Duodenal mucosa (tissue), 2 donors: ENCODE results near the gene LYPD3.
"Not testable (repeated sequence)": the region's sequence is repeated elsewhere in the genome, so short reads cannot be mapped to it uniquely, and the experiment has no call there.

Experiments used
- H3K27ac ChIP-seq: one replicate; pipeline ENCODE4 v1.7.0; 2013; ENCODE audit warnings: low read depth, low read length
- H3K27me3 ChIP-seq, 2 donors: one replicate each; pipeline ENCODE4 v1.7.0; 2013; ENCODE audit warnings: low read length in 2 of 2, control low read depth in 1 of 2; ENCODE audit not compliant: insufficient read depth in 2 of 2, control insufficient read depth in 1 of 2
- H3K36me3 ChIP-seq, 2 donors: one replicate each; pipeline ENCODE4 v1.7.0; 2013; ENCODE audit warnings: low read length in 2 of 2, control low read depth in 1 of 2; ENCODE audit not compliant: insufficient read depth in 2 of 2, control insufficient read depth in 1 of 2
- H3K4me1 ChIP-seq, 2 donors: one replicate each; pipeline ENCODE4 v1.7.0; 2013; ENCODE audit warnings: low read length in 2 of 2, control low read depth in 1 of 2; ENCODE audit not compliant: insufficient read depth in 2 of 2, control insufficient read depth in 1 of 2
- H3K4me3 ChIP-seq, 2 donors: one replicate each; pipeline ENCODE4 v1.7.0; 2013; ENCODE audit warnings: low read length in 2 of 2, low read depth in 1 of 2
- H3K9ac ChIP-seq, 2 donors: one replicate each; pipeline ENCODE4 v1.7.0; 2013; ENCODE audit warnings: low read length in 2 of 2, low read depth in 1 of 2
- H3K9me3 ChIP-seq, 2 donors: one replicate each; pipeline ENCODE4 v1.7.0; 2013; ENCODE audit warnings: low read length in 2 of 2, control low read depth in 1 of 2; ENCODE audit not compliant: control insufficient read depth in 1 of 2

LYPD3 gene

DNA sequence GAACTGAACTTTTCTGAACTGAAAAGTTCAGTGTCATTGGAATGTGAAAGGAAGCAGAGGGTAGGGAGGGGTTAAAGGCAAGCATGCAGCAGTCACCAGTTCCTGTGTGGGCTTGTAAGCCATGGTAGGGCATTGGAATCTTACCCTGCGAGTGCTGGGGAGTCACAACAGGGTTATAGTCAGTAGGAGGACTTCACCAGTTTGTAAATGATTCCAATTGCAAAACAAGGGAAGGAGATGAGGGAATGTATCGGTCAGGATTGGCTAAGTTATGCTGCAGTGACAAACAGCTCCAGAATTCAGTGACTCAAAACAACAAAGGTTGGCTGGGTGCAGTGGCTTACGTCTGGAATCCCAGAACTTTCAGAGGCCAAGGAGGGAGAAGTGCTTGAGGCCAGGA, 12.8 kb downstream of the LYPD3 start:
- Histone ChIP-seq H3K4me3 (no peak overlapping the region), H3K27me3 (no peaks in the 10 kb centered on the region), H3K27ac (no peak overlapping the region), H3K9me3 (peaks cover 3 to 4% of the 10 kb centered on the region in 2 donors), H3K9ac (no peak overlapping the region), H3K36me3 (no peaks in the 10 kb centered on the region), H3K4me1 (peaks cover 0 to 10% of the 10 kb centered on the region in 2 donors)

DNA sequence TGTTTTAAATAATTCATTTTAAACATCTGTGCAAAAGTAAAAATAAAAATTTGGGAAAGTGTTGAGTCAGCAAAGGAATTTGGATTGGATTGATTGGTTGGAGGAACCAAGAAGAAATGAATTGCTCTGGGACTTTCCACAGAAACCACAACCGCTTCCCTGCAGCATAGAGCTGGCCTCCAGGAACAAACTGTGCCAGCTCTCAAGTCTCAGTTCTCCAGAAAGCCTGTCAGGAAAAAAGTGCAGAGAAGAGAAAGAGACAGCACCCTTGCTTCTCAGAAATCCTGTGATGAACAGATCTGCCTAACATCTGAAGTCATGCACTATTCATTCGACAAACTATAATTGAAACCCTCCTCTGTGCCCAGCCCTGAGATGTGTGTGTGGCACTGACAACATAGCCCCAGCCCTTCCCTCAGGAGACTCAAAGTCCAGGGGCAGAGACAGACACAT, 14.8 kb downstream of the LYPD3 start:
- H3K36me3 ChIP-seq: no peaks in the 10 kb centered on the region
- H3K9me3 ChIP-seq: peaks cover 3 to 4% of the 10 kb centered on the region in 2 donors
- no peaks in the 10 kb centered on the region for H3K27me3 ChIP-seq
- H3K9ac ChIP-seq: no peak overlapping the region
- H3K4me3 ChIP-seq: no peak overlapping the region
- H3K27ac ChIP-seq: no peak overlapping the region
- peaks cover 0 to 7% of the 10 kb centered on the region in 2 donors for H3K4me1 ChIP-seq

DNA sequence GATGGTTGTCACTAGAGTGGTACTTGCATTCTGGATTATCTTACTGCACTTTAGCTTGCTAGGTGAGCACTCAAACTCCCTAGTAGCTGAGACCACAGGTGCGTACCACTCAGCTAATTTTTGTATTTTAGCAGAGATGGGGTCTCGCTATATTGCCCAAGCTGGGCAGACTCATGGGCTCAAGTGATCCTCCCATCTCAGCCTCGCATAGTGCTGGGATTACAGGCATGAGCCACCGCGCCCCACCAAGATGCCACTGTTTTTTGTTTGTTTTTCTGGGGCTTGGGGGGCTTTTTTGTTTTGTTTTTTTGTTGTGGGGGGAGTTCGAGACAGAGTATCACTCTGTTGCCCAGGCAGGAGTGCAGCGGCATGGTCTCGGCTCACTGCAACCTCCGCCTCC, 17.8 kb downstream of the LYPD3 start:
- Histone ChIP-seq H3K9me3 (peaks cover 2 to 3% of the 10 kb centered on the region in 2 donors), H3K36me3 (no peaks in the 10 kb centered on the region), H3K9ac (no peak overlapping the region), H3K27me3 (no peaks in the 10 kb centered on the region), H3K27ac (no peak overlapping the region), H3K4me3 (no peak overlapping the region), H3K4me1 (peaks cover 0 to 4% of the 10 kb centered on the region in 2 donors)

DNA sequence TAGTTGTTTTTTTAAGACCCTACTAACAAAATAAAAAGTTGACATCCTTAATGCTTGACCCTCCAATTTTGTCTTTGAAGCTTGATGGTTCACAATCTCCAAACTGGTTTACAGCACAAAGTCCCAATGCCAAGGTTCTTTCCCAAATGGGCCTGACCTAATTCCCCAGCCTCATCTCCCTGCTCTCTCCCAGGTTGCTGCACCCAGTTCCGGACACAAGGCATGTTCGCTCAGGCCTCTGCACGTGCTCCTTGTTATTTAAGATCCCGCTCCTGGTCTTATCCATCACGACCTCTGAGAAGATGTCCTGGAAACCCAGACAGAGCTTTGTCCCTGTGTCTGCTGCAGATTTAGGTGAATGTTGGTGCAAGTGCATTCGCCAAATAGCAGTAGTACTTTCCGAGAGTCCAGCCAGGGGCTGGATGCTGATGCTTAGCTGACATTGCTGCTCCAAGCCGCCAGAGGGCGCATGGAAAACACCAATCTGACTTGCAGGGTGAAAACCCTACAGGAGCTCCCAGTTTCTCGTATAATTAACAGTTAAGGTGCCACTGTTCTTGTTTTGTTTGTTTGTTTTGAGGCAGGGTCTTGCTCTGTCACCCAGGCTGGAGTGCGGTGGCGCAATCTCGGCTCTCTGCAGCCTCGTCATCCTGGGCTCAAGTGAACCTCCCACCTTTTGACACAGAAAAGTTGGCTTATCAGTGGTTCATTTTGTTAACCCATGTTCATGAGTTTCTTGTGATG, 18.5 kb downstream of the LYPD3 start:
- Histone ChIP-seq H3K27me3 (no peaks in the 10 kb centered on the region), H3K4me3 (no peak overlapping the region), H3K9me3 (no peaks in the 10 kb centered on the region), H3K36me3 (no peaks in the 10 kb centered on the region), H3K9ac (no peak overlapping the region), H3K27ac (no peak overlapping the region), H3K4me1 (peaks cover 0 to 4% of the 10 kb centered on the region in 2 donors)

DNA sequence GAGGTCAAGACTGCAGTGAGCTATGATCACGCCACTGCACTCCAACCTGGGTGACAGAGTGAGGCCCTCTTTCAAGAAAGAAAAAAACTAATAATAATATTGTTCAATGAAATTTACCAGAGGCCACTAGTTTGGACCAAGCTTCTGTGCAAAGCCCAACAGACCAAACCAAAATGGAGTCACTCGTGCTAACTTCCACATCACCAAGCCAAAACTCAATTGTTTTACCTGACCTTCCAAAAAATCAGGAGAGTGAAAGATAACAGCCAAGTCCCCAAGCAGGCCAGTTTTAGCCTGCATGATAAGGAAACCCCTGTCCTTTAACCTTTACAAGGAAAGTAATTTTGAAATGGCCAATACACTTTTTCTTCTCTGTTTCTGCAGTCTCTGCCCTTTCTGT, 20.0 kb downstream of the LYPD3 start:
- no peaks in the 10 kb centered on the region for H3K4me1 ChIP-seq

DNA sequence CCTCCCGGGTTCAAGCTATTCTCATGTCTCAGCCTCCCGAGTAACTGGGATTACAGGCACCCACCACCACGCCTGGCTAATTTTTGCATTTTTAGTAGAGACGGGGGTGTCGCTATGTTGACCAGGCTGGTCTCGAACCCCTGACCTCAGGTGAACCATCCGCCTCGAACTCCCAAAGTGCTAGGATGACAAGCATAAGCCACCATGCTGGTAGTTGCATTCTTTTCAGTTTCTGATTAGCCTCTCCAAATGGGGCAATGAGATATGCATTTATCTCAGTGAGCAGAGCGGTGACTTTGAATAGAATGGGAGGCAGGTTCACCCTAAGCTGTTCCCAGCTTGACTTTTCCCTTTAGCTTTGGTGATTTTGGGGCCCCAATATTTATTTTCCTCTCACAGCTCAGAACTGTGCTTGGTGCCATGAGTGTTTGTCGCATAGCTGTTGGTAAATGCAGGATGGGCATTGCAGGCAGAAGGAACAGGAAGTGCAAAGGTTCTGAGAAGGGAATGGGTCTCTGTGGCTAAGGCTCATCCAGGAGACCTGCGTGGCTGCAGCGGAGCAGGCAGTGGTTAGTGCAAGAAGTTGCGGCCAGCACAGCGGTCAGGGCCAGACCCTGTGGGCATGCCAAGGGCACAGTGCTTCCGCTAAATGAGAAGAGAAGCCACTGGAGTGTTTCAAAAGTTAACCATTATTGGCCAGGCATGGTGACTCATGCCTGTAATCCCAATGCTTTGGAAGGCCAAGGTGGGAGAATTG, 20.7 kb downstream of the LYPD3 start:
- Histone ChIP-seq H3K27ac (no peak overlapping the region), H3K27me3 (no peaks in the 10 kb centered on the region), H3K4me3 (no peak overlapping the region), H3K9me3 (no peaks in the 10 kb centered on the region), H3K4me1 (peaks cover 0 to under 1% of the 10 kb centered on the region in 2 donors), H3K36me3 (no peaks in the 10 kb centered on the region), H3K9ac (no peak overlapping the region)

More for the DNA sequence above, 20.0 kb downstream of the LYPD3 start:
- H3K9me3 ChIP-seq: no peaks in the 10 kb centered on the region
- no peak overlapping the region for H3K27ac ChIP-seq
- H3K4me3 ChIP-seq: no peak overlapping the region
- no peaks in the 10 kb centered on the region for H3K27me3 ChIP-seq
- H3K9ac ChIP-seq: no peak overlapping the region
- H3K36me3 ChIP-seq: no peaks in the 10 kb centered on the region

DNA sequence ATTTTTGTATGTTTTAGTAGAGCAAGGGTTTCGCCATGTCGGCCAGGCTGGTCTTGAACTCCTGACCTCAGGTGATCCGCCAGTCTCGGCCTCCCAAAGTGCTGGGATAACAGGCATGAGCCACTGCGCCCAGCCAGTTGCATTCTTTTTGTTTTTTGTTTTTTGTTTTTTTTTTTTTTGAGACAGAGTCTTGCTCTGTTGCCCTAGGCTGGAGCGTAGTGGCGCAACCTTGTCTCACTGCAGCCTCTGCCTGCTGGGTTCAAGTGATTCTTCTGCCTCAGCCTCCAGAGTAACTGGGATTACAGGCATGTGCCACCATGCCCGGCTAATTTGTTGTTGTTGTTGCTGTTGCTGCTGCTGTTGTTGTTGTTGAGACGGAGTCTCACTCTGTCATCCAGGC, 21.3 kb downstream of the LYPD3 start:
- H3K4me1 ChIP-seq, H3K9me3 ChIP-seq: not testable (repeated sequence)

DNA sequence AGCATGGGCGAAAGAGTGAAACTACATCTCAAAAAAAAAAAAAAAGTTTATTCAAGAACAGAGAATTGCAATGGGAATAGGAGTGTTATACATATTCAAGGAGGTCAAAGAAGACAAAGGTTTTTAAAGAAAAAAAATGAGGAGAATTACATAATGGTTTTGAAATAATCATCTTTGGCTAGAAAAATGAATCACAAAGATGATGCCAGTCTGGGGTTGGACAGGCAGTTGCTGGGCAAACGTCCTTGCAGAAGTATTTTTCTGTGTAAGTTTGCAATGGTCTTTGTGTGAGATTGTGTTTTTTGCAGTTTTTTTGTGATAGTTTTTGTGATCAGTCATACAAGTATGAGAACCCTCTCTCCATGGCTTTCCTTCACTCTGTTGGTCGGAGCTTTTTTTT, 23.7 kb downstream of the LYPD3 start:
- Histone ChIP-seq H3K36me3 (no peaks in the 10 kb centered on the region), H3K27me3 (no peaks in the 10 kb centered on the region), H3K4me1 (peaks cover 8 to 12% of the 10 kb centered on the region in 2 donors), H3K4me3 (no peak overlapping the region), H3K9me3 (no peaks in the 10 kb centered on the region), H3K27ac (no peak overlapping the region), H3K9ac (no peak overlapping the region)

More for the DNA sequence above, 21.3 kb downstream of the LYPD3 start:
- H3K27me3 ChIP-seq, H3K36me3 ChIP-seq, H3K27ac ChIP-seq, H3K9ac ChIP-seq, H3K4me3 ChIP-seq: not testable (repeated sequence)

GRCh38 chr19:43439709-43440063, 25.7 kb downstream of the LYPD3 start:
- peaks cover 8 to 12% of the 10 kb centered on the region in 2 donors for H3K4me1 ChIP-seq
- no peak overlapping the region for H3K4me3 ChIP-seq
- H3K27me3 ChIP-seq: no peaks in the 10 kb centered on the region
- H3K27ac ChIP-seq: no peak overlapping the region
- H3K36me3 ChIP-seq: no peaks in the 10 kb centered on the region
- no peak overlapping the region for H3K9ac ChIP-seq
- H3K9me3 ChIP-seq: no peaks in the 10 kb centered on the region

DNA sequence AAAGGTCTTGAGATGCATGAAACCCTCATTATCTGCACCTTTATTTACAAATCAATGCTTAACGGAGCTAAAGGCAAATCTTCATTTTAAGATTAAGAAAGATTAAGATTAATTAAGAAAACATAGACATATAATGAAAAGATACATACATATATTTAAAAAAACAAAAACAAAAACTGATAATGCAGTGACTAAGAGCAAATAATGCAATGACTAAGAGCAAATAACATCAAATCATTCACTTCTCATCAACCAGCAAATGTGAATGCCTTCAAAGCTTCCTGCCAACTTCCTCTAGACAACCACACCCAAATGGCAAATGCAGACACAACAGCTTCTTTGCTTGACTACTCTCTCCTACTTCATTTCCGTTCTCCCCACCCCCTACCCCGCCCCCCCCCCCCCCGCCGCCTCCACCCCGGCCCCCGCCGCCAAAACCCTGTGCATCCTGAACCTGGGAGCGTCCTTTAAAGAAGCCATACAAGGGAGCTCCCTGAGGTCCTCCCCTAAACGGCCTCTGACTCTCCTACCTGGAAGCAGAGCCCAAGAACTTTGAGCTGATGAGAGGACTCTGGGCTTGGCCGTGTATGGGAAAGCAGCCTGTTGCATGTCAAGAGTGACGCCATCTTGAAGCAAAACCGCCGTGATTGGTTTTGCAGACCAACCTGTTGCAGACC, 26.2 kb downstream of the LYPD3 start:
- Histone ChIP-seq H3K36me3 (no peaks in the 10 kb centered on the region), H3K9me3 (no peaks in the 10 kb centered on the region), H3K9ac (no peak overlapping the region), H3K27ac (no peak overlapping the region), H3K4me3 (no peak overlapping the region), H3K4me1 (peaks cover 8 to 12% of the 10 kb centered on the region in 2 donors), H3K27me3 (no peaks in the 10 kb centered on the region)
